ENCODE data around the gene WDR37.
"Not testable (repeated sequence)": the region's sequence is repeated elsewhere in the genome, so short reads cannot be mapped to it uniquely, and the experiment has no call there.

The WDR37 gene

GRCh38 chr10:1155791-1156615, 99.8 kb downstream of the WDR37 start:
- no peak for DNase-seq

GRCh38 chr10:1156616-1156886, 100.4 kb downstream of the WDR37 start:
- DNase-seq, result no peak

DNA sequence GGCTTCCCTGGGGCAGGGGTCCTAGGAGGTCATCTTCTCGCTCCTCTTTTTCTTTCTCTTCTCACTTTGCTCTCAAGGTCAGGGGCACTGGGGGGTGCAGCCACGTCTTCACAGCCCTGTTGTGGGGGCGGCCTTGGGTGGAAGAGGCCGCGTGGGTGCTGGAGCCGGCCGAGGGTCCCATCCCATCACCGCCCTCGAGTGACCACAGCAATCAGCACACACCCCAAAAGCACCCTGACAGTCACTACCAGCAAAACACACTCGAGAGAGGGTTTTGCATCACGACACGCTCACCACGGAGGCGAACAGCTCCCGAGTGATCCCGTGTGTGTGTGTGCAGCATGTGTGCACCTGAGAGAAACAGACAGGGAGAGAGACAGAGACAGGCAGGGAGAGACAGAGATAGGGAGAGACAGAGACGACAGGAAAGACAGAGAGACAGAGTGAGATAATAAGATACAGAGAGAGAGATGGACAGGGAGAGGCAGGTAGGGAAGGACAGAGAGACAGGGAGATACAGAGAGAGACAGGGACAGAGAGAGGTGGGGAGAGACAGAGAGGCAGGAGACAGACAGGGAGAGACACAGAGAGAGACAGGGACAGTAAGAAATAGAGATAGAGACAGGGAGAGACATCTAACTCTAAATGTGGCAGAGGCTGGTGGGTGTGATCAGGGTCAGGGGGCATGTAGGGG, 100.9 kb downstream of the WDR37 start:
- DNase-seq, result no peak

DNA sequence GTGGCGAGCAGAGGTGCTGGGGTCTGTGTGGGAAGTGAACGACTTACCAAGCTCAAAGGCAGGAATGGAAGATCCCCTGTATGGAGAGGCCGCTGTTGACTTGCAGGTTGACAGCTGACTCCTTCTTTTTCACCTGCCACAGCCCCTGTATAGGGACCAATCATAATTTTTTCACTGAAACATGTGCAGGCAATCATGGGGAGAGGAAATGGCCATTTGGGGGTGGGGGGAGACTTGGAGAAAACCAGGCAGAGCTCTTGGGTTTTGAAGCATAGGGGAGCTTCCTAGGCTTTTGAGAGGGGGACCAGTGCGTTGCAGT, 101.4 kb downstream of the WDR37 start:
- no peak for DNase-seq

DNA sequence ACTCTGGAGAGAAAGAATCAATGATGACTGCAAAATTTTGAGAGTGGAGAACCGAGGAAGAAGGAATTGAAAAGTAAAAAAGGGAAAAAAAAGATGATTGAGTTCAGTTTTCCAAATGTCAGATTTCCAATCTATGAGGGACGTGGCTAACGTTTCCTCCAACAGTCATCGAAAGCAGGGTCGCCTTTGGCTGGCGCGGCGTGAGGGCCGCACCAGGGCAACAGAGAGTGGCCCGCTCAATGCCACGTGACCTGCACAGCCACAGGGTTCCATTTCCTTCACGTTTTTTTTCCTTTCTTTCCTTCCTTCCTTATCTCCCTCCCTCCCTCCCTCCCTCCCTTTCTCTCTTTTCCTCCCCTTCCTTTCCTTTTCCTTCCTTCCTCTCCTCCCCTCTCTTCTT, 101.9 kb downstream of the WDR37 start:
- no peak for DNase-seq

DNA sequence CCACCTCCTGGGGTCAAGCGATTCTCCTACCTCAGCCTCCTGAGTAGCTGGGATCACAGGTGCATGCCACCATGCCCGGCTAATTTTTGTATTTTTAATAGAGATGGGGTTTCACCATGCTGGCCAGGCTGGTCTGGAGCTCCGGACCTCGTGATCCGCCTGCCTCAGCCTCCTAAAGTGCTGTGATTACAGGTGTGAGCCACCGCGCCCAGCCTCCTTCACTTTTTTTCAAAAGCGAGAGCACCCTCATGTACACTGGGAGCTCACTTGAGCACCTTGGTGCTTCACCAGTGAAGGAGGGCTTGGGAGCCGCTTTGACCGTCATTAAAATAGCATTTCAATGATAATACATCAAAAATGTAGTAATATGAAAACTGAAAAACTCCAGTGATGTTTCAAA, 102.4 kb downstream of the WDR37 start:
- not testable (repeated sequence) for DNase-seq

DNA sequence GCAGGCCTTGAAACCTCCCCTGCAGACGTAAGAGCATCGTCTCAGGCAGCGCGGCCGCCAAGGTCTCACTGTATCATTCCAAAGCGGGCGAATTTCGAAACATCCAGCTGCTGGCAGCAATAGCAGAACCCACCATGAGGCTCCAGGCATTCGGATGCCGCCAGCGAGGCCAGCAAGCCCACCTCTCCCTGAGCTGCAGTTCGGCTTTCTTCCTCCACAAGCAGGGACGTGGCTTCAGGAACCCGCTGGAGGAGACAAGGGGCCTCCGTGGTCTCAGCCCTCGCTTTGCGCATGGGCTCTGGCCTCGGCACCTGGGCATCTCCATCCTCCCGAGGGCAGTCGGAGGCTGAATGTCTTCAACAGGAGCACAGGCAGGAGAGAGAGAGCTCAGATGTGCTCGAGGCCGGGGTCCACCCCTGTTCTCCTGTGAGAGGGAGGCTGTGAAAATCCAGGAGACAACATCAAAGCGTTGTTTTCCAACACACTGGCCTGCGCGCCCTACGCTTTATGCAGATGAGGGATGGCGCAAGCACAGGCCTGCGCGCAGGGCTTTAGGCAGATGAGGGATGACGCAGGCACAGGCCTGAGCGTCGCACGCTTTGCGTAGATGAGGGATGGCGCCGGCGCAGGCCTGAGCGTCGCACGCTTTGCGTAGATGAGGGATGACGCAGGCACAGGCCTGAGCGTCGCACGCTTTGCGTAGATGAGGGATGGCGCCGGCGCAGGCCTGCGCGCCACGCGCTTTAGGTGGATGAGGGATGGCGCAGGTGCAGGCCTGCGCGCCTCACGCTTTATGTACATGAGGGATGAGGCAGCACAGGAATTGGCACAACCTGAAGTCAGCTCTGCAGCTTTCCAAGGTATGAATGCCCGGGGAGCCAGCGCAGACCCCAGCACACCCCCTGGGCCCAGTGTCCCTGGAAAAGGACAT, 103.2 kb downstream of the WDR37 start:
- DNase-seq, result no peak

DNA sequence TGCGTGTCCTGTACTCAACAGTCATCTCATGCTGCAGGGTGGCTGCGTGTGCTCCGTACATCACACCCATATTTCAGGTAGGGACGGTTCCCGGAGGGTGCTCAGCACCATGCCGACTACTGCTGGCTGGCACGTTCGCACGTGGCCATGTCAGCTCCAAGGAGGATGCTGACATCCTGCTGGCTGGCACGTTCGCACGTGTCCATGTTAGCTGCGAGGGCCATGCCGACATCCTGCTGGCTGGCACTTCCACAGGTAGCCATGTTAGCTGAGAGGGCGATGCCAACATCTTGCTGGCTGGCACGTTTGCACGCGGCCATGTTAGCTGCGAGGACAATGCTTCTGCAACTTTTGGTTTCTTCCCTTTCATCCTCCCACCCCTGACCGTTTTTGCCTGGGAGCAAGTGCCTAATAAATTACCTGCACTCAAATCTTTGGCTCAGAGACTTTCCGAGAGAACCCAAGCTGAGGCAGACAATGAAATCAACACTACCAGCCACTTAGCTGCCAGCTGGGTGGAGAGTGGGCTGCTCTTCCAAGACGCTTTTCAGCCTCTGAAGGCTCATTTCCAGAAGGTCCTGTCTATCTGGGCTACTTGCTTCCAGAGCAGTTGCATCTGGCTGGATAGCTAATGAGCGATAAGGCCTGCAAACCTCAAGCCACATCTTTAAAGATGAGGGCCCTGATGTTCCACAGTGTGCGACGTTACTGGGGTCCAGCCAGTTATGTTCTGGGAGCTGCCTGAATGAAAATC, 104.6 kb downstream of the WDR37 start:
- DNase-seq, result no peak

GRCh38 chr10:1161315-1161673, 105.1 kb downstream of the WDR37 start:
- DNase-seq, result not testable (repeated sequence)

GRCh38 chr10:1162481-1163203, 106.5 kb downstream of the WDR37 start:
- no peak for DNase-seq

- DNase-seq, result no peak
Measured at GRCh38 chr10:1163204-1163660, 107.0 kb downstream of the WDR37 start.

DNA sequence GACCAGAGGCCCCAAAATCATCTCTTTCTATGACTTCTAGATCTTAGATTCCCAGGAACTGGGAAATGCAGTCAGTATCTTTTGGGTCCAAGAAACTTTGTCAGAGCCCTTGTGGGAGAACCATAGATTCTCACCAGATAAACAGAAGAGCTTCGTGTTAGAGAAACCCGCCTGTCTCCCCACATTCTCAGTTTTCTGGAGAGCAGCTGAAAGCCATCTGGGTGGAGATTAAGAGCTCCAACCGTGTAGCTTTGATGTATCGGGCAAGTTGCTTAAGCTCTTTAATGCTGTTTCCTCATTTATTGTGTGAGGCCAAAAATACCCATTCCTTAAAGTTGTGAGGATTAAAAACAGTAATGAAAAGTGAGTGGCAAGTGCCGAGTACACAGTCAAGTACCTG, 107.6 kb downstream of the WDR37 start:
- no peak for DNase-seq

- no peak for DNase-seq
Measured at GRCh38 chr10:1166101-1166827, 110.1 kb downstream of the WDR37 start.

GRCh38 chr10:1166828-1167275, 110.7 kb downstream of the WDR37 start:
- DNase-seq, result no peak

- DNase-seq, result no peak
Measured at GRCh38 chr10:1168763-1169162, 112.6 kb downstream of the WDR37 start.

- no peak for DNase-seq
Measured at GRCh38 chr10:1169186-1169885, 113.2 kb downstream of the WDR37 start.

DNA sequence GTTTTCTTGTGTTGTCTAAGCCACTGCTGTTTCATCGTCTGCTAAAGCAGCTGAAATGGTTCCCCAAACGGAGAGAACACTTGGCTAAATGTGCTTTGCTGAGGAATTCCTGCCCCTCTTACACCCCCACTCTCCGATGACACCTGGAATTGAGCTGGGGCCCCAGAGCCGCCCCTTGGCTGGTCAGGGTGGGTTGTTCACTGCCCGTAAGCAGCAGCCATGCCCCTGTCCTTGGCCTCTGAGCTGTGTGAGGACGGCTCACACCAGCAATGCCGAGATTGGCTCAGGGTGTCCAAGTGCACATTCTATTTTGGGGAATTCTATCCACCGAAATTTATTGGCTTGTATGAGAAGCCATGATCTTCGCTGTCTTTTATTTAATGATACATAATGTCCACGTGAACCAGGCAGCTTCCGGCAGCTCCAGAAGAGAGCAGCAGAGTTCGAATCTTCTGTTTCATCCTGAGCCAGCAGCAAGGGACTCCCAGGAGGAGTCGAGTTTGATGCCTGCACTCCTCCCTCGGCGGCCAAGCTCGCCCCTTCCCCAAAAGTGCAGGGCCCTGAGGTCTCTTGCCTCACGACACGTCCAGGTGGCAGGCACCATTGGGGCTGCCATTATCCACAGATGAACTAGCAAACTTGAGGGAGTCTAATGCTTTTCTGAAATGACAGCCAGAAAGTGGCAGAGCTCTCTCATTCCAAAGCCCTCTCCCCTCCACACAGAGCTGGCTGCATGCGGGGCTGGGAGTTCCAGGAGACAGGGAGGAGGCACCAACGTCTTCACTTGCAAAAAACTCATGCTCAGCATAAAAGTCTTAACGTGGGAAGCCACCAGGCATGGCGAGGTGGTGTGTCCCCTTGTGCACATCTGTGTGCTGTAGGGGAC, 114.0 kb downstream of the WDR37 start:
- DNase-seq, result no peak

GRCh38 chr10:1170867-1171180, 114.6 kb downstream of the WDR37 start:
- DNase-seq, result no peak

GRCh38 chr10:1171182-1171581, 115.0 kb downstream of the WDR37 start:
- DNase-seq, result no peak

DNA sequence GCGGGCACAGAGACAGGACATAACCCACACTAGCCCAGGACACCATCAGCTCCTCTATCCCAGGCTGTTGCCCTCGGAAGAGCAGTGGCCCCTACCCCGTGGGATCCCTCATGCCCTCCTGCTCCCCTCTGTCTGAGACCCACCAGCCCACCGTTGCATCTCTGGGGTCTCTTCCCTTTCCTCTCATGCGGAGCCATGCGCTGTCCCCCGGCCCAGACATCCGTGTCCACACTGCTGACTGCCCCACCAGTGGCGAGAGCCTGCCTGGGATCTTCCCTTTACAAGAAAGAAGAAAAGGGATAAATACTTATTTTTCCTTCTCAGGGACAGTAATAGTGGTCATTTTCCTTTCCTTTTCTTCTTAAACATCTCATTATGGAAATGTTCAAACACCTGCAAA, 115.4 kb downstream of the WDR37 start:
- DNase-seq, result no peak

All from NCI-H1436 (cell line).